ENCODE measurements around the gene PEA15. TPM values are rescaled to one million over a fixed set of nuclear protein-coding genes. Genes with fewer than 3 reads are reported as not detected.

Gene PEA15
- total and polyA plus RNA-seq, 10 of the 15 experiments (the other 5 are each of a cell fraction or from before 2014, with no cell fraction given) = 15.1 to 269 (median 65.6) TPM

DNA sequence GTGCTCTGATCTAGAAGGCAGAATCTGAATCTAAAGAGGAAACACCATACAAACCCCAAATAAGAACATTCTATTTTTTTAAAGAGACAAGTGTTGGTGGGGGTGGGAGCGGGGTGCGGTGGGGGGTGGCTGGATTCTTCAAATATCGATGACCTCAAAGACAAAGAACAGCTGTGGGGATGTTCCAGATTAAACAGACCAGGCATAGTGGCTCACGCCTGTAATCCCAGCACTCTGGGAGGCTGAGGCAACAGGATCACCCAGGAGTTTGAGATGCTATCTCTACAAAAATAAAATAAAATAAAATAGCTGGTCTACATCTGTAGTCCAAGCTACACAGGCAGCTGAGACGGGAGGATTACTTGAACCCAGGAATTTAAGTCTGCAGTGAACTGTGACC is 48.8 kb upstream of the PEA15 start:
- Histone ChIP-seq H3K4me2 (ENCODE audit: control insufficient read depth, insufficient read depth) (no peak overlapping the region), H2AFZ (ENCODE audit: control insufficient read depth, low read depth, low read length) (no peak overlapping the region), H4K20me1 (ENCODE audit: control insufficient read depth, insufficient read depth) (no peaks in the 10 kb centered on the region), H3K9me3 (replicated peaks; ENCODE audit: control insufficient read depth, insufficient read depth, low read length) (no peaks in the 10 kb centered on the region), H3K36me3 (ENCODE audit: control insufficient read depth in 2 of 2, insufficient read depth in 2 of 2, low read length in 1 of 2) (no peaks in the 10 kb centered on the region), H3K9ac (ENCODE audit: control insufficient read depth, insufficient read depth, low read length) (no peak overlapping the region), H3K4me1 (ENCODE audit: control insufficient read depth, insufficient read depth, low read length) (no peaks in the 10 kb centered on the region), H3K27me3 (replicated peaks in 1 of 2; ENCODE audit: control insufficient read depth in 2 of 2, insufficient read depth in 2 of 2, low read length in 1 of 2) (no peaks in the 10 kb centered on the region), H3K79me2 (ENCODE audit: control insufficient read depth, insufficient read depth, low read length) (no peaks in the 10 kb centered on the region), H3K4me3 (no peak overlapping the region), H3K27ac (ENCODE audit: control insufficient read depth, insufficient read depth) (no peak overlapping the region)
- ChIA-PET SMC1A (ENCODE audit: uncharacterized antibody, unreplicated experiment) (interaction anchor here (0.6 to 1.2 kb wide), 4 partner anchors 8 to 181 kb away, joined by 3 to 4 read pairs (median 3); no protein-coding TSS in a partner anchor), CTCF (interaction anchor here (0.6 to 1.5 kb wide), 3 partner anchors 71 to 96 kb away, joined by 3 read pairs; no protein-coding TSS in a partner anchor), RAD21 (ENCODE audit: unreplicated experiment) (interaction anchor here (1.1 kb wide), 1 partner anchor 96 kb away, joined by 4 read pairs; no protein-coding TSS in a partner anchor), POLR2A (no interaction called here)
- no peak for FAIRE-seq
- WGBS (ENCODE audit: insufficient coverage, insufficient replicate concordance, low lambda C conversion rate, missing lambda C conversion rate) = 52% methylated on average over 5 of the region's 5 CpGs
- DNase-seq (ENCODE audit: low read depth, low spot score) = no peak
- TF ChIP-seq CBX3 (IDR thresholded peaks at IDR 0.05; ENCODE audit: borderline replicate concordance, low read depth) = no peak
- no peak for TF ChIP-seq IKZF2 (IDR thresholded peaks at IDR 0.05)
- TF ChIP-seq ETV6 (conservative IDR thresholded peaks at IDR 0.05 in 1 of 2, IDR thresholded peaks at IDR 0.05 in 1 of 2; ENCODE audit: borderline replicate concordance in 1 of 2, low read depth in 1 of 2) = no peak
- intact Hi-C loops (cut with micrococcal nuclease; ENCODE audit: unreplicated experiment) (no loop called here), in situ Hi-C loops (cut with MboI) (no loop called here)
- ATAC-seq = no peak
- BruUV-seq (replicated peaks) = no TSS peak

DNA sequence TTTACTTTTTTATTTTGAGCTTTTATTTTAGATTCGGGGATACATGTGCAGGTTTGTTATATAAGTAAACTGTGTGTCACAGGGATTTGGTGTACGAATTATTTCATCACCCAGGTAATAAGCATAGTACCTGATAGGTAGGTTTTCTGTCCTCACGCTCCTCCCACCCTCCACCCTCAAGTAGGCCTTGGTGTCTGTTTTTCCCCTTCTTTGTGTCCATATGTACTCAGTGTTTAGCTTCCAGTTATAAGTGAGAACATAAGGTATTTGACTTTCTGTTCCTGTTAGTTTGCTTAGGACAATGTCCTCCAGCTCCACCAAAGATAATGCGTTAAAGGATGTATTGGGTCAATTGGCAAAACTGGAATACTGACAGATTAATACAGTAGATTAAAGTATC is 48.0 kb upstream of the PEA15 start:
- no peak for DNase-seq (ENCODE audit: low read depth, low spot score)
- Histone ChIP-seq H3K27ac (ENCODE audit: control insufficient read depth, insufficient read depth) (no peak overlapping the region), H3K27me3 (replicated peaks in 1 of 2; ENCODE audit: control insufficient read depth in 2 of 2, insufficient read depth in 2 of 2, low read length in 1 of 2) (no peaks in the 10 kb centered on the region), H3K9me3 (replicated peaks; ENCODE audit: control insufficient read depth, insufficient read depth, low read length) (no peaks in the 10 kb centered on the region), H3K36me3 (ENCODE audit: control insufficient read depth in 2 of 2, insufficient read depth in 2 of 2, low read length in 1 of 2) (no peaks in the 10 kb centered on the region), H4K20me1 (ENCODE audit: control insufficient read depth, insufficient read depth) (no peaks in the 10 kb centered on the region), H2AFZ (ENCODE audit: control insufficient read depth, low read depth, low read length) (no peak overlapping the region), H3K9ac (ENCODE audit: control insufficient read depth, insufficient read depth, low read length) (no peak overlapping the region), H3K79me2 (ENCODE audit: control insufficient read depth, insufficient read depth, low read length) (no peaks in the 10 kb centered on the region), H3K4me1 (ENCODE audit: control insufficient read depth, insufficient read depth, low read length) (peaks cover 7% of the 10 kb centered on the region; the same call in 1 of the 2 replicates), H3K4me2 (ENCODE audit: control insufficient read depth, insufficient read depth) (no peak overlapping the region), H3K4me3 (no peak overlapping the region)
- ChIA-PET RAD21 (ENCODE audit: unreplicated experiment) (interaction anchor here (1.1 kb wide), 1 partner anchor 95 kb away, joined by 4 read pairs; no protein-coding TSS in a partner anchor), POLR2A (no interaction called here), CTCF (interaction anchor here (1.2 to 1.5 kb wide), 2 partner anchors 72 to 95 kb away, joined by 3 read pairs; no protein-coding TSS in a partner anchor), SMC1A (ENCODE audit: uncharacterized antibody, unreplicated experiment) (interaction anchor here (1.2 kb wide), 2 partner anchors 51 to 53 kb away, joined by 3 to 4 read pairs; no protein-coding TSS in a partner anchor)
- intact Hi-C loops (cut with micrococcal nuclease; ENCODE audit: unreplicated experiment) (no loop called here), in situ Hi-C loops (cut with MboI) (no loop called here)
- no TSS peak for BruUV-seq (replicated peaks)
- ATAC-seq = no peak
- FAIRE-seq = no peak
- WGBS (ENCODE audit: insufficient coverage, insufficient replicate concordance, low lambda C conversion rate, missing lambda C conversion rate) = 46% methylated on average over 4 of the region's 4 CpGs
- TF ChIP-seq ZNF622 (IDR thresholded peaks at IDR 0.05) (no peak), SP1 (IDR thresholded peaks at IDR 0.05; ENCODE audit: low read depth, low read length) (no peak), TCF3 (IDR thresholded peaks at IDR 0.05; ENCODE audit: borderline replicate concordance, insufficient read depth, low read depth, low read length) (no peak), BMI1 (IDR thresholded peaks at IDR 0.05; ENCODE audit: borderline replicate concordance) (no peak), IKZF1 (conservative IDR thresholded peaks at IDR 0.05) (no peak), STAT1 (conservative IDR thresholded peaks at IDR 0.05) (no peak), SMARCA5 (IDR thresholded peaks at IDR 0.05) (no peak)
- TF ChIP-seq, protein P1, sequence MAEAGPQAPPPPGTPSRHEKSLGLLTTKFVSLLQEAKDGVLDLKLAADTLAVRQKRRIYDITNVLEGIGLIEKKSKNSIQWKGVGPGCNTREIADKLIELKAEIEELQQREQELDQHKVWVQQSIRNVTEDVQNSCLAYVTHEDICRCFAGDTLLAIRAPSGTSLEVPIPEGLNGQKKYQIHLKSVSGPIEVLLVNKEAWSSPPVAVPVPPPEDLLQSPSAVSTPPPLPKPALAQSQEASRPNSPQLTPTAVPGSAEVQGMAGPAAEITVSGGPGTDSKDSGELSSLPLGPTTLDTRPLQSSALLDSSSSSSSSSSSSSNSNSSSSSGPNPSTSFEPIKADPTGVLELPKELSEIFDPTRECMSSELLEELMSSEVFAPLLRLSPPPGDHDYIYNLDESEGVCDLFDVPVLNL (IDR thresholded peaks at IDR 0.05; ENCODE audit: low read depth, low read length) = no peak
- TF ChIP-seq, protein P2, sequence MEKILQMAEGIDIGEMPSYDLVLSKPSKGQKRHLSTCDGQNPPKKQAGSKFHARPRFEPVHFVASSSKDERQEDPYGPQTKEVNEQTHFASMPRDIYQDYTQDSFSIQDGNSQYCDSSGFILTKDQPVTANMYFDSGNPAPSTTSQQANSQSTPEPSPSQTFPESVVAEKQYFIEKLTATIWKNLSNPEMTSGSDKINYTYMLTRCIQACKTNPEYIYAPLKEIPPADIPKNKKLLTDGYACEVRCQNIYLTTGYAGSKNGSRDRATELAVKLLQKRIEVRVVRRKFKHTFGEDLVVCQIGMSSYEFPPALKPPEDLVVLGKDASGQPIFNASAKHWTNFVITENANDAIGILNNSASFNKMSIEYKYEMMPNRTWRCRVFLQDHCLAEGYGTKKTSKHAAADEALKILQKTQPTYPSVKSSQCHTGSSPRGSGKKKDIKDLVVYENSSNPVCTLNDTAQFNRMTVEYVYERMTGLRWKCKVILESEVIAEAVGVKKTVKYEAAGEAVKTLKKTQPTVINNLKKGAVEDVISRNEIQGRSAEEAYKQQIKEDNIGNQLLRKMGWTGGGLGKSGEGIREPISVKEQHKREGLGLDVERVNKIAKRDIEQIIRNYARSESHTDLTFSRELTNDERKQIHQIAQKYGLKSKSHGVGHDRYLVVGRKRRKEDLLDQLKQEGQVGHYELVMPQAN (conservative IDR thresholded peaks at IDR 0.05) = no peak

All from GM12878 (cell line).